ENCODE measurements around the gene EEF2K. TPM values are rescaled to one million over a fixed set of nuclear protein-coding genes. Genes with fewer than 3 reads are reported as not detected.
A peak's percentile ranks its signal among the peaks of the same experiment; 100 is the strongest.

The EEF2K gene
- total and polyA plus RNA-seq, 2 of the 13 experiments (the other 11 are each of a cell fraction or from before 2014, with no cell fraction given) = 22.0 to 23.8 TPM

DNA sequence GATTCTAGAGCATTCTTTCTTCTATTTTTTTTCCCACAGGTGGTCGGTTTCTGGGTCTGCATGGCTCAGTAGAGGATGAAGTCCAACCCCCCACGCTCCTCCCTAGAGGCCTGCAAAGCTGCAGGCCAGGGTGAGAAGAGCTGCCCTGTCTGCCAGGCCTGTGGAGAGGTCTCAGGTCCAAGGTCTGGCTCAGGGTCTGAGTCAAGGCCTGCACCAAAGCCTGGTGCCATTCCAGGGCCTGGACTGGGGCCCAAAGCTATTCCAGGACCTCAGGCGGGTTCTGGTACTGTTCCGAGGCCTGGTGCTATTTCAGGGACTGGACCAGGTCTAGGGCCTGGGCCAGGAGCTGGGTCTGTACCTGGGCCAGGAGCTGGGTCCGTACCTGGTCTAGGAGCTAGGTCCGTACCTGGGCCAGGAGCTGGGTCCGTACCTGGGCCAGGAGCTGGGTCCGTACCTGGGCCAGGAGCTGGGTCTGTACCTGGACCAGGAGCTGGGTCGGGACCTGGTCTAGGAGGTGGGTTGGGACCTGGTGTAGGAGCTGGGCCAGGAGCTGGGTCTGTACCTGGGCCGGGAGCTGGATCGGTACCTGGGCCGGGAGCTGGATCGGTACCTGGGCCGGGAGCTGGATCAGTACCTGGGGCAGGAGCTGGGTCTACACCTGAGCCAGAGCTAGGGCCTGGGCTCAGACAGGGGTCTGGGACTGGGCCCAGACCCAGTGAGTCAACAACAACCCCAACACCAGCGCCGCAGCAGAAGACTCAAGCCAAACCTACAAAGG, 40.4 kb upstream of the EEF2K start (continued):
- TF ChIP-seq CHD4 (IDR thresholded peaks at IDR 0.05; ENCODE audit: borderline replicate concordance, low read length) = no peak
- peak; percentile 42; the same call in 1 of the 2 replicates for TF ChIP-seq ZNF263 (CRISPR knock-in tag; IDR thresholded peaks at IDR 0.05)
- peak; percentile 42; the same call in 1 of the 2 replicates for TF ChIP-seq SALL1 (CRISPR knock-in tag; IDR thresholded peaks at IDR 0.05)
- TF ChIP-seq ZNF331 (CRISPR knock-in tag; IDR thresholded peaks at IDR 0.05) = peak; percentile 20; the same call in 1 of the 2 replicates
- TF ChIP-seq HNRNPH1 (optimal IDR thresholded peaks at IDR 0.05; ENCODE audit: low read depth, low read length) = no peak
- no peak for TF ChIP-seq ZNF589 (CRISPR knock-in tag; conservative IDR thresholded peaks at IDR 0.05)
- no peak for TF ChIP-seq HDAC2 (CRISPR knock-in tag; IDR thresholded peaks at IDR 0.05)
- no peak for TF ChIP-seq MATR3 (CRISPR knock-in tag; IDR thresholded peaks at IDR 0.05)
- TF ChIP-seq ZNF572 (CRISPR knock-in tag; IDR thresholded peaks at IDR 0.05) = 0 out of 2 replicates have a peak, but pooled peaks have one; percentile 20
- TF ChIP-seq, protein P1, sequence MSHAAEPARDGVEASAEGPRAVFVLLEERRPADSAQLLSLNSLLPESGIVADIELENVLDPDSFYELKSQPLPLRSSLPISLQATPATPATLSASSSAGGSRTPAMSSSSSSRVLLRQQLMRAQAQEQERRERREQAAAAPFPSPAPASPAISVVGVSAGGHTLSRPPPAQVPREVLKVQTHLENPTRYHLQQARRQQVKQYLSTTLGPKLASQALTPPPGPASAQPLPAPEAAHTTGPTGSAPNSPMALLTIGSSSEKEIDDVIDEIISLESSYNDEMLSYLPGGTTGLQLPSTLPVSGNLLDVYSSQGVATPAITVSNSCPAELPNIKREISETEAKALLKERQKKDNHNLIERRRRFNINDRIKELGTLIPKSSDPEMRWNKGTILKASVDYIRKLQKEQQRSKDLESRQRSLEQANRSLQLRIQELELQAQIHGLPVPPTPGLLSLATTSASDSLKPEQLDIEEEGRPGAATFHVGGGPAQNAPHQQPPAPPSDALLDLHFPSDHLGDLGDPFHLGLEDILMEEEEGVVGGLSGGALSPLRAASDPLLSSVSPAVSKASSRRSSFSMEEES (CRISPR knock-in tag; IDR thresholded peaks at IDR 0.05) = no peak
- no peak for TF ChIP-seq ZNF10 (CRISPR knock-in tag; IDR thresholded peaks at IDR 0.05; ENCODE audit: borderline replicate concordance, low read depth)
- TF ChIP-seq ZNF567 (CRISPR knock-in tag; IDR thresholded peaks at IDR 0.05; ENCODE audit: borderline replicate concordance) = no peak
- no peak for TF ChIP-seq IRF1 (CRISPR knock-in tag; IDR thresholded peaks at IDR 0.05; ENCODE audit: low read depth)
- no peak for TF ChIP-seq NFIC (IDR thresholded peaks at IDR 0.05; ENCODE audit: low read length)
- TF ChIP-seq, protein P2, sequence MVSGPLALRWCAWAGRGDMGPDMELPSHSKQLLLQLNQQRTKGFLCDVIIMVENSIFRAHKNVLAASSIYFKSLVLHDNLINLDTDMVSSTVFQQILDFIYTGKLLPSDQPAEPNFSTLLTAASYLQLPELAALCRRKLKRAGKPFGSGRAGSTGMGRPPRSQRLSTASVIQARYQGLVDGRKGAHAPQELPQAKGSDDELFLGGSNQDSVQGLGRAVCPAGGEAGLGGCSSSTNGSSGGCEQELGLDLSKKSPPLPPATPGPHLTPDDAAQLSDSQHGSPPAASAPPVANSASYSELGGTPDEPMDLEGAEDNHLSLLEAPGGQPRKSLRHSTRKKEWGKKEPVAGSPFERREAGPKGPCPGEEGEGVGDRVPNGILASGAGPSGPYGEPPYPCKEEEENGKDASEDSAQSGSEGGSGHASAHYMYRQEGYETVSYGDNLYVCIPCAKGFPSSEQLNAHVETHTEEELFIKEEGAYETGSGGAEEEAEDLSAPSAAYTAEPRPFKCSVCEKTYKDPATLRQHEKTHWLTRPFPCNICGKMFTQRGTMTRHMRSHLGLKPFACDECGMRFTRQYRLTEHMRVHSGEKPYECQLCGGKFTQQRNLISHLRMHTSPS (CRISPR knock-in tag; IDR thresholded peaks at IDR 0.05; ENCODE audit: low read depth) = no peak
- TF ChIP-seq, protein P3, sequence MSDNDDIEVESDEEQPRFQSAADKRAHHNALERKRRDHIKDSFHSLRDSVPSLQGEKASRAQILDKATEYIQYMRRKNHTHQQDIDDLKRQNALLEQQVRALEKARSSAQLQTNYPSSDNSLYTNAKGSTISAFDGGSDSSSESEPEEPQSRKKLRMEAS (IDR thresholded peaks at IDR 0.05) = no peak
- TF ChIP-seq RXRB (CRISPR knock-in tag; IDR thresholded peaks at IDR 0.05; ENCODE audit: borderline replicate concordance) = no peak
- no peak for TF ChIP-seq MED8 (CRISPR knock-in tag; IDR thresholded peaks at IDR 0.05; ENCODE audit: insufficient replicate concordance)
- TF ChIP-seq ZSCAN20 (CRISPR knock-in tag; IDR thresholded peaks at IDR 0.05; ENCODE audit: borderline replicate concordance) = no peak
- TF ChIP-seq ZBTB20 (CRISPR knock-in tag; IDR thresholded peaks at IDR 0.05; ENCODE audit: borderline replicate concordance, low read depth) = no peak
- TF ChIP-seq POLR2G (IDR thresholded peaks at IDR 0.05; ENCODE audit: low read depth, low read length) = no peak
- TF ChIP-seq ZNF512B (CRISPR knock-in tag; IDR thresholded peaks at IDR 0.05; ENCODE audit: borderline replicate concordance) = no peak
- no peak for TF ChIP-seq TBL1XR1 (IDR thresholded peaks at IDR 0.05; ENCODE audit: borderline replicate concordance, low read length, partially characterized antibody)

All from HepG2 (cell line).